H9 (cell line): ENCODE results near the gene LATS2. TPM values are rescaled to one million over a fixed set of nuclear protein-coding genes. Genes with fewer than 3 reads are reported as not detected.

Experiments used
- DNase-seq: peaks from one replicate; pipeline ENCODE4 v3.0.0-alpha.2; 2017
- H2AFZ ChIP-seq: one replicate; pipeline ENCODE4 v1.6.1; 2013; ENCODE audit warnings: mild to moderate bottlenecking, low read length, control low read depth, moderate library complexity
- H2AK5ac ChIP-seq: 2 replicates; pipeline ENCODE4 v1.6.1; 2013; ENCODE audit warnings: low read length, control low read depth, mixed read lengths; ENCODE audit not compliant: insufficient read length
- H2BK120ac ChIP-seq: one replicate; pipeline ENCODE4 v1.6.1; 2013; ENCODE audit warnings: low read depth, mild to moderate bottlenecking, low read length, control low read depth, inconsistent platforms; ENCODE audit not compliant: poor library complexity, severe bottlenecking
- H2BK12ac ChIP-seq: 2 replicates; pipeline ENCODE4 v1.6.1; 2013; ENCODE audit warnings: low read length, control low read depth, mixed read lengths, low read depth; ENCODE audit not compliant: insufficient read length
- H2BK15ac ChIP-seq: 2 replicates; pipeline ENCODE4 v1.6.1; 2013; ENCODE audit warnings: low read depth, low read length, control low read depth
- H2BK20ac ChIP-seq: one replicate; pipeline ENCODE4 v1.6.1; 2013; ENCODE audit warnings: low read depth, mild to moderate bottlenecking, low read length, control low read depth, inconsistent platforms; ENCODE audit not compliant: poor library complexity, severe bottlenecking
- H2BK5ac ChIP-seq: 2 replicates; pipeline ENCODE4 v1.6.1; 2013; ENCODE audit warnings: low read length, control low read depth, mixed read lengths; ENCODE audit not compliant: insufficient read length
- H3K14ac ChIP-seq: 2 replicates; pipeline ENCODE4 v1.6.1; 2013; ENCODE audit warnings: low read length, control low read depth; ENCODE audit not compliant: insufficient read depth
- H3K18ac ChIP-seq: 2 replicates; pipeline ENCODE4 v1.6.1; 2013; ENCODE audit warnings: low read depth, mild to moderate bottlenecking, mixed read lengths, low read length, control low read depth; ENCODE audit not compliant: insufficient read length
- H3K23ac ChIP-seq: 2 replicates; pipeline ENCODE4 v1.6.1; 2013; ENCODE audit warnings: low read length, control low read depth, mixed read lengths, low read depth; ENCODE audit not compliant: insufficient read length
- H3K23me2 ChIP-seq: 2 replicates; pipeline ENCODE4 v1.6.1; 2013; ENCODE audit warnings: low read depth, mild to moderate bottlenecking, mixed read lengths, low read length, control low read depth; ENCODE audit not compliant: insufficient read length, poor library complexity, severe bottlenecking
- H3K27ac ChIP-seq: 2 replicates; pipeline ENCODE4 v1.5.1; 2013; ENCODE audit warnings: low read length, control low read depth, mixed read lengths, low read depth; ENCODE audit not compliant: insufficient read length
- H3K27me3 ChIP-seq: 2 replicates; pipeline ENCODE4 v1.6.1; 2013; ENCODE audit warnings: low read length, control low read depth, inconsistent platforms; ENCODE audit not compliant: insufficient read depth
- H3K4ac ChIP-seq: 2 replicates; pipeline ENCODE4 v1.6.1; 2013; ENCODE audit warnings: low read depth, mild to moderate bottlenecking, control low read depth, inconsistent platforms, low read length, moderate library complexity
- H3K4me1 ChIP-seq: 2 replicates; pipeline ENCODE4 v1.6.1; 2013; ENCODE audit warnings: low read length, control low read depth, inconsistent platforms; ENCODE audit not compliant: insufficient read depth
- H3K4me2 ChIP-seq: 2 replicates; pipeline ENCODE4 v1.6.1; 2013; ENCODE audit warnings: low read length, control low read depth, mixed read lengths; ENCODE audit not compliant: insufficient read length, insufficient read depth
- H3K56ac ChIP-seq: 2 replicates; pipeline ENCODE4 v1.6.1; 2013; ENCODE audit warnings: low read depth, mild to moderate bottlenecking, mixed read lengths, low read length, control low read depth; ENCODE audit not compliant: insufficient read length
- H3K79me1 ChIP-seq: 2 replicates; pipeline ENCODE4 v1.6.1; 2013; ENCODE audit warnings: low read depth, mild to moderate bottlenecking, moderate library complexity, low read length, control low read depth, inconsistent platforms; ENCODE audit not compliant: insufficient read depth, poor library complexity, severe bottlenecking
- H3K79me2 ChIP-seq: 2 replicates; pipeline ENCODE4 v1.6.1; 2013; ENCODE audit warnings: low read length, control low read depth, inconsistent platforms; ENCODE audit not compliant: insufficient read depth
- H3K9ac ChIP-seq: 2 replicates; pipeline ENCODE4 v1.6.1; 2013; ENCODE audit warnings: low read length, control low read depth, mixed read lengths; ENCODE audit not compliant: insufficient read length; ENCODE audit errors: extremely low read depth
- H3K9me3 ChIP-seq: one replicate; pipeline ENCODE4 v1.6.1; 2013; ENCODE audit warnings: low read depth, low read length, inconsistent platforms; ENCODE audit not compliant: control insufficient read depth
- H3T11ph ChIP-seq: one replicate; pipeline ENCODE4 v1.6.1; 2013; ENCODE audit warnings: mild to moderate bottlenecking, low read length, control low read depth, inconsistent platforms
- H4K20me1 ChIP-seq: one replicate; pipeline ENCODE4 v1.6.1; 2013; ENCODE audit not compliant: control insufficient read depth, insufficient read length, insufficient read depth
- H4K5ac ChIP-seq: 2 replicates; pipeline ENCODE4 v1.6.1; 2013; ENCODE audit warnings: low read depth, mild to moderate bottlenecking, mixed read lengths, low read length, control low read depth; ENCODE audit not compliant: insufficient read length
- H4K8ac ChIP-seq: replicated peaks from 2 replicates; pipeline ENCODE4 v1.6.1; 2013; ENCODE audit warnings: low read length, control low read depth, mixed read lengths, low read depth; ENCODE audit not compliant: insufficient read length
- H4K91ac ChIP-seq: 2 replicates; pipeline ENCODE4 v1.6.1; 2013; ENCODE audit warnings: low read depth, mild to moderate bottlenecking, moderate library complexity, mixed read lengths, low read length, control low read depth; ENCODE audit not compliant: insufficient read length
- H3K27ac Mint-ChIP-seq, 3 experiments: 2 replicates in 2 of 3; 3 replicates in 1 of 3; pipeline ENCODE4 v1.8.0; 2020 to 2021; ENCODE audit warnings: mixed read lengths in 3 of 3, mild to moderate bottlenecking in 1 of 3, moderate library complexity in 1 of 3
- H3K27me3 Mint-ChIP-seq: 2 replicates; pipeline ENCODE4 v1.8.0; 2021; ENCODE audit warnings: low read depth, mild to moderate bottlenecking, moderate library complexity, mixed read lengths
- H3K36me3 Mint-ChIP-seq, 3 experiments: 2 replicates in 2 of 3; 3 replicates in 1 of 3; pipeline ENCODE4 v1.8.0; 2020 to 2021; ENCODE audit warnings: low read depth in 3 of 3, mixed read lengths in 3 of 3; ENCODE audit not compliant: insufficient read depth in 1 of 3
- H3K4me1 Mint-ChIP-seq, 2 experiments: 2 replicates each; pipeline ENCODE4 v1.8.0; 2020; ENCODE audit warnings: mixed read lengths in 2 of 2
- H3K4me3 Mint-ChIP-seq, 2 experiments: 2 replicates in 1 of 2; 3 replicates in 1 of 2; pipeline ENCODE4 v1.8.0; 2020 to 2021; ENCODE audit warnings: mild to moderate bottlenecking in 2 of 2, mixed read lengths in 2 of 2, moderate library complexity in 1 of 2
- H3K9me3 Mint-ChIP-seq, 2 experiments: 2 replicates in 1 of 2; 3 replicates in 1 of 2; pipeline ENCODE4 v1.8.0; 2020; ENCODE audit warnings: mild to moderate bottlenecking in 2 of 2, mixed read lengths in 2 of 2, moderate library complexity in 1 of 2
- WGBS: extraction: QIAGEN DNeasy Blood & Tissue Kit; methylation state at CpG from one replicate; pipeline ENCODE4 v1.1.7; 2013; ENCODE audit warnings: missing lambda C conversion rate, low lambda C conversion rate, mixed read lengths; ENCODE audit not compliant: insufficient read length; ENCODE audit errors: extremely low coverage; 5-methylcytosine and 5-hydroxymethylcytosine counted together
- total RNA-seq: library from RNA; stranded (reverse); gene quantifications from 2 replicates; pipeline ENCODE4 v1.2.1, GENCODE V29; 2021
- TF ChIP-seq, protein P1 (sequence below): fragments of 200-600 bp; sonication (generic); conservative IDR thresholded peaks from 3 replicates; pipeline ENCODE4 v1.8.0; 2021; ENCODE audit warnings: antibody characterized with exemption, mild to moderate bottlenecking

Gene LATS2
- total RNA-seq, 1 experiment from 2014 or later: 20.0 TPM

DNA sequence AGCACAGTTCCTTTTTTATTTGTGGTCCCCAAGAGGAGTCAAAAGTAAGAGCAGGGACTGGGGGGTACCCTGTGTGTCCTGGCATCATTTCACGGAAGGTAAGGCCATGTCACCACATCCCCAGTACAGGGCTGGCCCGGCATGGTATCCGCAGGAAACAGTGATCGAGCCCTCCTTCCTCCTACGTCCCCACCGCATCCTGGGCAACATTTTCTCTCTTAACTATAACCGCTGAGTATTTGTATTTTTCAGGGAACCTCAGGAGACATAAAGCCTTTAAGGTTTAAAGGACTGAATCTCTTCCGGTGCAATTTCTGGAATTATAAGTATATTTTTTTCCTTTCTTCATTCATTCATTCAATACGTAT, 13.6 kb upstream of the LATS2 start:
- no peak overlapping the region for H2AK5ac ChIP-seq
- no peak overlapping the region for H3T11ph ChIP-seq
- H3K9ac ChIP-seq: peak overlapping the region; percentile 40
- no peaks in the 10 kb centered on the region for H3K9me3 ChIP-seq
- no peaks in the 10 kb centered on the region for H3K79me2 ChIP-seq
- peaks cover 4% of the 10 kb centered on the region; the same call in 1 of the 2 replicates for H3K4me1 ChIP-seq
- H4K5ac ChIP-seq: no peak overlapping the region
- H2BK20ac ChIP-seq: no peak overlapping the region
- no peak overlapping the region for H3K18ac ChIP-seq
- Mint-ChIP-seq H3K27me3 (peaks cover 18% of the 10 kb centered on the region), H3K4me1 (peaks cover 16 to 19% of the 10 kb centered on the region in 2 experiments), H3K27ac (peak overlapping the region in 1 of 3 experiments; percentile 68; a peak in 1 of 7 replicates), H3K36me3 (no peaks in the 10 kb centered on the region; a peak in 1 of 7 replicates), H3K9me3 (no peaks in the 10 kb centered on the region; a peak in 1 of 5 replicates), H3K4me3 (peak overlapping the region; percentile 69 to 73)
- no peaks in the 10 kb centered on the region for H3K79me1 ChIP-seq
- DNase-seq: no peak
- H2BK120ac ChIP-seq: no peak overlapping the region
- no peak overlapping the region for H3K23ac ChIP-seq
- no peak overlapping the region for H3K4ac ChIP-seq
- no peak overlapping the region for H4K8ac ChIP-seq
- no peak overlapping the region for H3K27ac ChIP-seq
- peak overlapping the region; percentile 67 for H3K14ac ChIP-seq
- no peak overlapping the region for H2BK12ac ChIP-seq
- WGBS: no CpG with 5 or more reads among the region's 9 CpGs
- TF ChIP-seq, protein P1, sequence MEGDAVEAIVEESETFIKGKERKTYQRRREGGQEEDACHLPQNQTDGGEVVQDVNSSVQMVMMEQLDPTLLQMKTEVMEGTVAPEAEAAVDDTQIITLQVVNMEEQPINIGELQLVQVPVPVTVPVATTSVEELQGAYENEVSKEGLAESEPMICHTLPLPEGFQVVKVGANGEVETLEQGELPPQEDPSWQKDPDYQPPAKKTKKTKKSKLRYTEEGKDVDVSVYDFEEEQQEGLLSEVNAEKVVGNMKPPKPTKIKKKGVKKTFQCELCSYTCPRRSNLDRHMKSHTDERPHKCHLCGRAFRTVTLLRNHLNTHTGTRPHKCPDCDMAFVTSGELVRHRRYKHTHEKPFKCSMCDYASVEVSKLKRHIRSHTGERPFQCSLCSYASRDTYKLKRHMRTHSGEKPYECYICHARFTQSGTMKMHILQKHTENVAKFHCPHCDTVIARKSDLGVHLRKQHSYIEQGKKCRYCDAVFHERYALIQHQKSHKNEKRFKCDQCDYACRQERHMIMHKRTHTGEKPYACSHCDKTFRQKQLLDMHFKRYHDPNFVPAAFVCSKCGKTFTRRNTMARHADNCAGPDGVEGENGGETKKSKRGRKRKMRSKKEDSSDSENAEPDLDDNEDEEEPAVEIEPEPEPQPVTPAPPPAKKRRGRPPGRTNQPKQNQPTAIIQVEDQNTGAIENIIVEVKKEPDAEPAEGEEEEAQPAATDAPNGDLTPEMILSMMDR: no peak
- H4K91ac ChIP-seq: no peak overlapping the region
- no peak overlapping the region for H2AFZ ChIP-seq
- no peak overlapping the region for H3K56ac ChIP-seq
- H3K4me2 ChIP-seq: peak overlapping the region; percentile 73
- no peak overlapping the region for H2BK5ac ChIP-seq
- no peaks in the 10 kb centered on the region for H3K27me3 ChIP-seq
- H4K20me1 ChIP-seq: no peaks in the 10 kb centered on the region
- no peaks in the 10 kb centered on the region for H3K23me2 ChIP-seq
- no peak overlapping the region for H2BK15ac ChIP-seq
